Sigmoid colon (tissue), 7 donors: ENCODE measurements around the gene GOLGA6L10. TPM values are rescaled to one million over a fixed set of nuclear protein-coding genes. Genes with fewer than 3 reads are reported as not detected.
"Not testable (repeated sequence)": the region's sequence is repeated elsewhere in the genome, so short reads cannot be mapped to it uniquely, and the experiment has no call there.

Source experiments
- DNase-seq: peaks from one replicate; pipeline ENCODE4 v3.0.0-alpha.2; 2019
- H3K27ac ChIP-seq, 4 donors: fragments of 200-600 bp; sonication (generic); one replicate each; pipeline ENCODE4 v1.5.1; 2016 to 2019; ENCODE audit warnings: mild to moderate bottlenecking in 1 of 4
- H3K27me3 ChIP-seq, 3 donors: fragments of 200-600 bp; sonication (generic); one replicate each; pipeline ENCODE4 v1.5.1; 2019; ENCODE audit warnings: mild to moderate bottlenecking in 1 of 3
- H3K36me3 ChIP-seq, 4 donors: fragments of 200-600 bp; sonication (generic); one replicate each; pipeline ENCODE4 v1.5.1; 2016 to 2019
- H3K4me1 ChIP-seq, 4 donors: fragments of 200-600 bp; sonication (generic); one replicate each; pipeline ENCODE4 v1.5.1; 2017 to 2019
- H3K4me3 ChIP-seq, 4 donors: fragments of 200-600 bp; sonication (generic); one replicate each; pipeline ENCODE4 v1.5.1; 2017 to 2019; ENCODE audit warnings: mild to moderate bottlenecking in 2 of 4, moderate library complexity in 1 of 4
- H3K9me3 ChIP-seq, 4 donors: fragments of 200-600 bp in 3 of 4; sonication (generic) in 3 of 4; one replicate each; pipeline versions ENCODE4 v1.5.1 to v1.6.1; 2013 to 2019
- POLR2AphosphoS5 ChIP-seq, 4 donors: sonication (generic); formaldehyde crosslinking; IDR thresholded peaks; one replicate each; pipeline ENCODE4 v1.6.1; 2017; ENCODE audit warnings: antibody characterized with exemption in 4 of 4
- WGBS, 2 donors: extraction: QIAGEN DNeasy Blood & Tissue Kit; methylation state at CpG; one replicate each; pipeline ENCODE4 v1.1.7; 2013; 5-methylcytosine and 5-hydroxymethylcytosine counted together
- intact Hi-C: fragments of 100-400 bp; cut with DNase I; formaldehyde crosslinking; loops from one replicate; pipeline ENCODE4 v1.15.1; 2023
- polyA plus RNA-seq, 3 donors: library from polyadenylated mRNA; stranded (reverse); fragments of 200-250 nt; gene quantifications; one replicate each; pipeline ENCODE4 v1.2.3, GENCODE V29; 2013
- total RNA-seq, 4 donors: library from RNA; depleted of rRNA; stranded (reverse); fragments of >200 nt; gene quantifications; one replicate each; pipeline ENCODE4 v1.1.0, GENCODE V29; 2016
- donor health status: healthy with polysubstance abuse.
- donor health status: Bipolar disorder and iron deficiency.
- donor health status: healthy.

GOLGA6L10 gene
- total and polyA plus RNA-seq, 7 donors = 0.60 to 3.0 (median 1.8) TPM

GRCh38 chr15:82332711-82333602 is 16.3 kb downstream of the GOLGA6L10 start:
- H3K9me3 ChIP-seq, H3K4me1 ChIP-seq, H3K4me3 ChIP-seq, H3K36me3 ChIP-seq, H3K27me3 ChIP-seq, intact Hi-C loops: not testable (repeated sequence)
- TF ChIP-seq POLR2AphosphoS5 (IDR thresholded peaks at IDR 0.05) = peak in 1 of 4 donors; percentile 10
- 42% methylated on average over 8 to 12 of the region's 13 CpGs for WGBS, 2 donors
- H3K27ac ChIP-seq = peak overlapping the region in 1 of 4 donors; percentile 14
- peak; percentile 77 for DNase-seq

DNA sequence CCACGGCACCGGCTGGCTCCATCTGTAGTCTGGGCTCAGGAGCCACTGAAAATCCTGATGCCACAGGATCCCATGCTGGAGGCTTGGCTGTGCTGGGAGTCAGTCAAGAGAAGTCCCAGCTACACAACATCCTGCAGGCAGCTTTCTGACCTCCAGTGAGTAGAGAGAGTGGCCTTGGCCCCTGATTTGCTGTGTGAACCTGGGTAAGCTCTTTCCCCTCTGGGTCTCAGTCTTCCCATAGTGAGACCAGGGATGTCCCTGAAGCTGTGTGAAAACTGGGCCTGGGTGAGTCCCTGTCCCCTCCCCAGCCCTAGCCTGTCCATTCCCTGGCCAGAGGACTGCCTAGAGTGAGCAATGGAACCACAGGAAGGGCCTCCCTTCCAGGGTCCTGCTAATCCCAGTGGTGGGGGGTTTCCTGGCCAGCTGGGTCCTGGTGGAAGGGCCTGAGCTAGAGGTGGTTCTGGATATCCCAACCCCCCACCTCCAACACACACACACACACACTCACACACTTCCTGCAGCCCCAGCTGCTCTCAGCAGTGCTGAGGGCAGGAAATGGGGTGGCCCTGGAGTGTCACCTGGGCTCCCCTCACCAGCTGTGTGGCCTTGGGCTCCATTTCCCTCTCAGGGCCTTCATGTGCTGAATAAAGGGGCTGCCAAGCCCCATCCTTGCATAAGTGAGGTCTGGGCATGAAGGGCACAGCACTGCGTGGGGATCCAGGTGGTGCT is 17.5 kb downstream of the GOLGA6L10 start:
- H3K36me3 ChIP-seq, H3K27me3 ChIP-seq, H3K4me1 ChIP-seq, H3K4me3 ChIP-seq, H3K27ac ChIP-seq, intact Hi-C loops, H3K9me3 ChIP-seq: not testable (repeated sequence)
- 80 to 95% methylated on average over 3 of the region's 3 CpGs for WGBS, 2 donors
- DNase-seq = peak; percentile 29

- DNase-seq, H3K27ac ChIP-seq, H3K36me3 ChIP-seq, H3K4me1 ChIP-seq, H3K9me3 ChIP-seq, intact Hi-C loops, H3K27me3 ChIP-seq, H3K4me3 ChIP-seq: not testable (repeated sequence)
- WGBS, 2 donors = 89 to 92% methylated on average over 7 of the region's 11 CpGs
Measured at GRCh38 chr15:82330921-82331320, 18.4 kb downstream of the GOLGA6L10 start.

DNA sequence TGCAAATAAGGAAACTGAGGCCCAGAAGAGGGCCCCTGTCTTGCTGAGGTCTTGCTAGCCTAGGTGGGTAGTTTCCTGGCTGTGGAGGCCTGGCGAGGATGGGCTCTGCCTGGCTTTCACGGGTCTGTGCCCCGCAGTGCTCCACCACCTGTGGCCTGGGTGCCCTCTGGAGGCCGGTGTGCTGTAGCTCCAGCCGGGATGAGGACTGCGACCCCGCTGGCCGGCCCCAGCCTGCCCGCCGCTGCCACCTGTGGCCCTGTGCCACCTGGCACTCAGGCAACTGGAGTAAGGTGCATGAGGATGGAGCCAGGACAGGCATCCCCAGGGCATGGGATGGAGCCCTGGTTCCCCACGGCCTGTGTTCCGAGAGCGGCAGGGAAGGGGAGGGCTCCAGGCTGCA is 20.2 kb downstream of the GOLGA6L10 start:
- H3K27ac ChIP-seq, intact Hi-C loops, H3K4me3 ChIP-seq, DNase-seq, H3K4me1 ChIP-seq, H3K27me3 ChIP-seq, H3K9me3 ChIP-seq, H3K36me3 ChIP-seq: not testable (repeated sequence)
- WGBS, 2 donors = 5 to 55% methylated on average over 6 to 8 of the region's 13 CpGs

- 85 to 89% methylated on average over 8 of the region's 10 CpGs for WGBS, 2 donors
- H3K4me1 ChIP-seq, H3K36me3 ChIP-seq, H3K27me3 ChIP-seq, H3K27ac ChIP-seq, H3K9me3 ChIP-seq, H3K4me3 ChIP-seq, intact Hi-C loops: not testable (repeated sequence)
- DNase-seq = peak; percentile 24
Measured at GRCh38 chr15:82327372-82327771, 21.9 kb downstream of the GOLGA6L10 start.

GRCh38 chr15:82326896-82327295 is 22.4 kb downstream of the GOLGA6L10 start:
- peak; percentile 63 for DNase-seq
- H3K36me3 ChIP-seq, H3K9me3 ChIP-seq, H3K4me1 ChIP-seq, H3K27me3 ChIP-seq, H3K4me3 ChIP-seq, H3K27ac ChIP-seq, intact Hi-C loops: not testable (repeated sequence)
- WGBS, 2 donors = 87 to 89% methylated on average over 23 of the region's 23 CpGs

DNA sequence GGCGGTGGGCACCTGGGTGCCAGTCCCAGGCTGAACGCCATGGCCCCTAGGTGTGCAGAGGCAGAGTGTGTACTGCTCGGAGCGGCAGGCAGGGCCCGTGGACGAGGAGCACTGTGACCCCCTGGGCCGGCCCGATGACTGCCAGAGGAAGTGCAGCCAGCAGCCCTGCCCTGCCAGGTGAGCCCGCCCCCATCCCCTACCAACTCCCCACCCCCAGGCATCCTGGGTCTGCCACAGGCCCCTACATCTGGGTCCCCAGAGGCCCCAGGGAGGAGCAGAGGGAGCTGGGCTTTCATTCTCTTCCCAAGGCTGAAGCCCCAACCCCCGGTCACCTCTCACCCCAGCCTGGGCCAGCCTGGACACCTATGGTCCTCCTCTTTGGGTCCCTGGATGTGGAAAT is 23.6 kb downstream of the GOLGA6L10 start:
- H3K27ac ChIP-seq, H3K36me3 ChIP-seq, H3K4me3 ChIP-seq, intact Hi-C loops, H3K4me1 ChIP-seq, H3K27me3 ChIP-seq, H3K9me3 ChIP-seq: not testable (repeated sequence)
- peak; percentile 30 for DNase-seq
- 90 to 91% methylated on average over 10 of the region's 10 CpGs for WGBS, 2 donors

GRCh38 chr15:82324831-82325230 is 24.4 kb downstream of the GOLGA6L10 start:
- H3K27ac ChIP-seq, intact Hi-C loops, H3K9me3 ChIP-seq, H3K4me3 ChIP-seq, H3K4me1 ChIP-seq, H3K36me3 ChIP-seq, H3K27me3 ChIP-seq: not testable (repeated sequence)
- DNase-seq = peak; percentile 34
- WGBS, 2 donors = 84 to 88% methylated on average over 6 of the region's 6 CpGs

- peak; percentile 4 for DNase-seq
- 69 to 80% methylated on average over 5 of the region's 10 CpGs for WGBS, 2 donors
- H3K27me3 ChIP-seq, H3K27ac ChIP-seq, intact Hi-C loops, H3K4me1 ChIP-seq, H3K36me3 ChIP-seq, H3K4me3 ChIP-seq, H3K9me3 ChIP-seq: not testable (repeated sequence)
Measured at GRCh38 chr15:82322488-82322887, 26.8 kb downstream of the GOLGA6L10 start.

- H3K4me3 ChIP-seq, H3K27me3 ChIP-seq, H3K9me3 ChIP-seq, H3K4me1 ChIP-seq, H3K27ac ChIP-seq, H3K36me3 ChIP-seq, intact Hi-C loops, DNase-seq: not testable (repeated sequence)
- WGBS, 2 donors = 69 to 85% methylated on average over 3 of the region's 6 CpGs
Measured at GRCh38 chr15:82320861-82321260, 28.4 kb downstream of the GOLGA6L10 start.

GRCh38 chr15:82319522-82320278 is 29.6 kb downstream of the GOLGA6L10 start:
- 87 to 90% methylated on average over 16 of the region's 19 CpGs for WGBS, 2 donors
- H3K9me3 ChIP-seq, H3K27me3 ChIP-seq, H3K36me3 ChIP-seq, intact Hi-C loops, H3K27ac ChIP-seq, H3K4me3 ChIP-seq, H3K4me1 ChIP-seq: not testable (repeated sequence)
- DNase-seq = peak; percentile 56

DNA sequence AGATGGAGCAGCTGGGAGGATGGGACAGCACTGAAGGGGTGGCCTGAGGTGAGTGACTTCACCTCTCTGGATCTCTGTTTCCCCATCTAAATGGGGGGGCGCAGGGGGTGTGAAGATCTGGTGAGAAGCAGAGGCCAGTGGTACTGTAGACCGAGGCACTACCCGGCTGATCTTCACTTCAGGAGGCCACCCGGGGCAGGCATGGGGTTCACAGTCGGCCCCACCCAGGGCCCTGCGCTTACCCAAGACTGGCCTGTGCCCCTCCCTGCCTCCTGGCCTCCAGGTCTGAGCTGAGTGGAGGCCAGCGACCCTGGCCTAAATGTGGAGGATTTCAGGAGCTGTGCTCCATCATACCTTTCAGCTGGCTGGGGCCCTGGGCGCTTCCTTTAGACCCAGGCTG is 31.0 kb downstream of the GOLGA6L10 start:
- 84 to 92% methylated on average over 8 of the region's 8 CpGs for WGBS, 2 donors
- DNase-seq = peak; percentile 60
- H3K9me3 ChIP-seq, H3K4me3 ChIP-seq, H3K4me1 ChIP-seq, H3K36me3 ChIP-seq, intact Hi-C loops, H3K27ac ChIP-seq, H3K27me3 ChIP-seq: not testable (repeated sequence)
